HepG2 (cell line): ENCODE results near the gene MYOM1. TPM values are rescaled to one million over a fixed set of nuclear protein-coding genes. Genes with fewer than 3 reads are reported as not detected.

Experiments
- ATF4 ChIP-seq, 2 experiments: fragments of 450-650 bp in 1 of 2; sonication (generic) in 1 of 2; formaldehyde crosslinking; IDR thresholded peaks; 2 replicates each; pipeline versions ENCODE4 v1.5.0 to v1.8.0; 2020 to 2022; ENCODE audit warnings: mild to moderate bottlenecking in 1 of 2, missing genetic modification reagents in 1 of 2
- DR1 ChIP-seq: sonication (generic); formaldehyde crosslinking; IDR thresholded peaks from 2 replicates; pipeline ENCODE4 v1.8.0; 2021; ENCODE audit warnings: mild to moderate bottlenecking, missing genetic modification reagents, inconsistent platforms
- E2F2 ChIP-seq: sonication (generic); formaldehyde crosslinking; IDR thresholded peaks from 2 replicates; pipeline ENCODE4 v1.4.0; 2020; ENCODE audit warnings: missing genetic modification reagents, borderline replicate concordance
- HNF1A ChIP-seq, 2 experiments: sonication (generic) in 1 of 2; formaldehyde crosslinking in 1 of 2; IDR thresholded peaks; 2 replicates each; pipeline versions ENCODE4 v1.4.0 to v1.6.1; 2016 to 2020; ENCODE audit warnings: borderline replicate concordance in 1 of 2, low read depth in 1 of 2, mild to moderate bottlenecking in 1 of 2, missing genetic modification reagents in 1 of 2
- HOMEZ ChIP-seq: IDR thresholded peaks from 2 replicates; pipeline ENCODE4 v1.6.1; 2016; ENCODE audit warnings: low read depth
- PPARG ChIP-seq: conservative IDR thresholded peaks from 2 replicates; pipeline ENCODE4 v1.6.1; 2016; ENCODE audit warnings: missing biosample characterization, missing genetic modification reagents
- RCOR2 ChIP-seq: IDR thresholded peaks from 2 replicates; pipeline ENCODE4 v1.6.1; 2016; ENCODE audit warnings: missing biosample characterization, missing genetic modification reagents
- ZNF331 ChIP-seq: sonication (generic); formaldehyde crosslinking; IDR thresholded peaks from 2 replicates; pipeline ENCODE4 v1.4.0; 2020; ENCODE audit warnings: missing genetic modification reagents
- ZNF569 ChIP-seq: sonication (generic); formaldehyde crosslinking; IDR thresholded peaks from 2 replicates; pipeline ENCODE4 v1.5.0; 2020; ENCODE audit warnings: mild to moderate bottlenecking, missing genetic modification reagents, moderate library complexity, borderline replicate concordance
- ZNF646 ChIP-seq: sonication (generic); formaldehyde crosslinking; IDR thresholded peaks from 2 replicates; pipeline ENCODE4 v1.9.0; 2021; ENCODE audit warnings: mild to moderate bottlenecking, missing genetic modification reagents
- ZNF674 ChIP-seq: sonication (generic); formaldehyde crosslinking; IDR thresholded peaks from 2 replicates; pipeline ENCODE4 v1.5.0; 2020; ENCODE audit warnings: low read depth, mild to moderate bottlenecking, missing genetic modification reagents
- polyA plus RNA-seq, 8 experiments: library from polyadenylated mRNA; depleted of rRNA in 3 of 8; stranded (reverse) in 7 of 8; unstranded in 1 of 8; fragments of >200 nt; fragmentation: Illumina TruSeq in 4 of 8; extraction: Trizol in 4 of 8; gene quantifications; 2 replicates each; pipeline versions ENCODE4 v1.2.1 to v1.2.3, GENCODE V29; 2011 to 2016; ENCODE audit warnings: low read depth in 4 of 8, missing spikeins in 1 of 8, mixed read lengths in 1 of 8; ENCODE audit not compliant: insufficient read depth in 1 of 8
- total RNA-seq, 5 experiments: library from RNA; depleted of rRNA; stranded (reverse); fragments of >200 nt; fragmentation: Illumina TruSeq; extraction: Trizol; gene quantifications; 2 replicates each; pipeline ENCODE4 v1.2.3, GENCODE V29; 2016; ENCODE audit warnings: low read depth in 1 of 5

Gene MYOM1
- total and polyA plus RNA-seq, 2 of the 13 experiments (the other 11 are each of a cell fraction or from before 2014, with no cell fraction given) = 0.46 to 0.98 TPM

- TF ChIP-seq ZNF646 (no peak), PPARG (CRISPR knock-in tag) (peak; percentile 41; the same call in 1 of the 2 replicates), ZNF674 (CRISPR knock-in tag) (no peak), ATF4 (CRISPR knock-in tag; IDR thresholded peaks at IDR 0.05) (no peak), ZNF331 (CRISPR knock-in tag) (no peak), HOMEZ (CRISPR knock-in tag) (peak; percentile 48; the same call in 1 of the 2 replicates), HNF1A (IDR thresholded peaks at IDR 0.05; ENCODE audit: low read depth) (no peak), HNF1A (CRISPR knock-in tag; IDR thresholded peaks at IDR 0.05; ENCODE audit: borderline replicate concordance) (no peak), ZNF569 (CRISPR knock-in tag) (no peak), RCOR2 (CRISPR knock-in tag) (0 out of 2 replicates have a peak, but pooled peaks have one; percentile 66), E2F2 (no peak), DR1 (CRISPR knock-in tag) (no peak)
These were observed 165.6 kb downstream of the MYOM1 start (continued) for GRCh38 chr18:3054214-3054613.
